ENCODE measurements around the gene DDX50. TPM values are rescaled to one million over a fixed set of nuclear protein-coding genes. Genes with fewer than 3 reads are reported as not detected.

Gene DDX50
- total RNA-seq, 4 donors from 2014 or later, result 43.5 to 57.6 (median 50.3) TPM

- Histone ChIP-seq H3K36me3 (no peaks in the 10 kb centered on the region), H3K4me1 (peaks cover 10 to 64% (median 29%) of the 10 kb centered on the region in 3 donors), H3K4me3 (no peak overlapping the region), H3K27me3 (no peaks in the 10 kb centered on the region), H3K9me3 (no peaks in the 10 kb centered on the region), H3K27ac (peak overlapping the region; percentile 47 to 77 (median 70))
- peak; percentile 50 for ATAC-seq
- TF ChIP-seq CTCF (IDR thresholded peaks at IDR 0.05), result no peak
- TF ChIP-seq EP300 (IDR thresholded peaks at IDR 0.05), result no peak
- TF ChIP-seq POLR2AphosphoS5 (IDR thresholded peaks at IDR 0.05), result peak; percentile 93
- WGBS, 2 donors (ENCODE audit: low coverage in 1 of 2), result 5% methylated on average over 2 of the region's 2 CpGs; no CpG with 5 or more reads in 1 of the 2 donors
Observed at GRCh38 chr10:68992636-68993440, 91.7 kb downstream of the DDX50 start.

Small RNAs within 50 kb of the gene (small RNA-seq; reads per million reads assigned to genes)
- 0 reads per million in 4 donors for gene RNU6-571P

Other genes with a start within 250 kb of the DDX50 start
- gene CCAR1, start 180.1 kb upstream of the DDX50 start, total RNA-seq, result 10 to 100 TPM; 42.4 to 60.8 (median 54.8) TPM
- 10 to 100 TPM; 11.4 to 38.0 (median 15.4) TPM for gene STOX1, start 73.8 kb upstream of the DDX50 start, total RNA-seq
- gene DDX21, start 54.9 kb downstream of the DDX50 start, total RNA-seq, result 10 to 100 TPM; 28.1 to 78.6 (median 34.9) TPM
- gene KIFBP, start 87.5 kb downstream of the DDX50 start, total RNA-seq, result 10 to 100 TPM; 33.7 to 65.4 (median 48.8) TPM
- 100 to 1,000 TPM in 2 of 4 donors, 10 to 100 TPM in 2; 14.9 to 143 (median 97.8) TPM for gene SRGN, start 186.8 kb downstream of the DDX50 start, total RNA-seq
- gene VPS26A, start 222.9 kb downstream of the DDX50 start, total RNA-seq, result 10 to 100 TPM; 34.1 to 51.5 (median 39.4) TPM